Caco-2 (cell line): ENCODE results near the gene STRN. TPM values are rescaled to one million over a fixed set of nuclear protein-coding genes. Genes with fewer than 3 reads are reported as not detected.

Experiments
- BruUV-seq: library from RNA; stranded (reverse); fragments of 400-500 nt; replicated peaks from 2 replicates; lab custom pipeline; 2021; lab: Mats Ljungman, UMichigan
- CTCF ChIA-PET: fragments of 300-600 bp; sonication (Branson Sonifier 250); formaldehyde crosslinking; loops from one replicate; lab custom pipeline; 2022; ENCODE audit warnings: antibody characterized with exemption; lab: Charles Lee
- POLR2A ChIA-PET: fragments of 300-600 bp; sonication (Branson Sonifier 250); formaldehyde crosslinking; loops from one replicate; lab custom pipeline; 2022; ENCODE audit warnings: antibody characterized with exemption; lab: Charles Lee
- DNase-seq, 2 experiments: peaks; one replicate each; pipeline versions ENCODE4 v3.0.0 to v3.0.0-alpha.2; 2020 to 2022
- H3K27me3 ChIP-seq: replicated peaks from 2 replicates; pipeline ENCODE4 v1.6.0; 2011; ENCODE audit warnings: low read length; ENCODE audit not compliant: control insufficient read depth, insufficient read depth
- H3K36me3 ChIP-seq: 2 replicates; pipeline ENCODE4 v1.5.1; 2011; ENCODE audit warnings: low read length; ENCODE audit not compliant: control insufficient read depth, insufficient read depth
- H3K4me1 ChIP-seq: fragments of 250-450 bp; sonication (Bioruptor Pico); 2 replicates; pipeline ENCODE4 v1.5.1; 2020; ENCODE audit warnings: mild to moderate bottlenecking
- H3K4me3 ChIP-seq: 2 replicates; pipeline ENCODE4 v1.5.1; 2011; ENCODE audit warnings: low read depth, mild to moderate bottlenecking, control low read depth, low read length
- H3K9me3 ChIP-seq: fragments of 250-450 bp; sonication (Bioruptor Pico); 2 replicates; pipeline ENCODE4 v1.5.1; 2020; ENCODE audit warnings: mild to moderate bottlenecking, moderate library complexity
- H3K27ac Mint-ChIP-seq: one replicate; pipeline ENCODE4 v1.8.0; 2022; ENCODE audit warnings: mixed read lengths; ENCODE audit not compliant: unreplicated experiment
- H3K27me3 Mint-ChIP-seq: one replicate; pipeline ENCODE4 v1.8.0; 2022; ENCODE audit warnings: mixed read lengths; ENCODE audit not compliant: insufficient read depth, unreplicated experiment
- H3K36me3 Mint-ChIP-seq: one replicate; pipeline ENCODE4 v1.8.0; 2022; ENCODE audit warnings: mild to moderate bottlenecking, mixed read lengths; ENCODE audit not compliant: insufficient read depth, unreplicated experiment
- H3K4me1 Mint-ChIP-seq: one replicate; pipeline ENCODE4 v1.8.0; 2022; ENCODE audit warnings: low read depth, mixed read lengths; ENCODE audit not compliant: unreplicated experiment
- H3K4me3 Mint-ChIP-seq: one replicate; pipeline ENCODE4 v1.8.0; 2022; ENCODE audit warnings: mild to moderate bottlenecking, moderate library complexity, mixed read lengths; ENCODE audit not compliant: unreplicated experiment
- H3K9me3 Mint-ChIP-seq: one replicate; pipeline ENCODE4 v1.8.0; 2022; ENCODE audit warnings: mixed read lengths; ENCODE audit not compliant: unreplicated experiment
- CTCF ChIP-seq, 2 experiments: fragments of 200-600 bp in 1 of 2; IDR thresholded peaks; 1 replicate in 1 of 2; 2 replicates in 1 of 2; pipeline versions ENCODE4 v1.5.1 to v1.8.0; 2011 to 2022; ENCODE audit warnings: antibody characterized with exemption in 1 of 2, control low read depth in 1 of 2, inconsistent platforms in 1 of 2, low read depth in 1 of 2, low read length in 1 of 2, mild to moderate bottlenecking in 1 of 2, moderate library complexity in 1 of 2; ENCODE audit not compliant: insufficient read depth in 1 of 2, severe bottlenecking in 1 of 2, unreplicated experiment in 1 of 2
- intact Hi-C: fragments of 100-400 bp; cut with micrococcal nuclease; formaldehyde crosslinking; loops from one replicate; pipeline ENCODE4 v1.10.0; 2022; ENCODE audit not compliant: unreplicated experiment
- total RNA-seq: library from RNA; stranded (reverse); gene quantifications from 2 replicates; pipeline ENCODE4 v1.2.3, GENCODE V29; 2022

Gene STRN
- total RNA-seq, 1 experiment from 2014 or later = 36.8 TPM

GRCh38 chr2:36801088-36801487 is 165.2 kb downstream of the STRN start:
- CTCF ChIA-PET = no interaction called here
- intact Hi-C loops = no loop called here

GRCh38 chr2:36800381-36800780 is 166.0 kb downstream of the STRN start:
- no TSS peak for BruUV-seq
- DNase-seq = no peak
- intact Hi-C loops = no loop called here
- Histone ChIP-seq H3K27me3 (no peaks in the 10 kb centered on the region), H3K4me1 (no peaks in the 10 kb centered on the region), H3K36me3 (no peaks in the 10 kb centered on the region), H3K4me3 (no peak overlapping the region), H3K9me3 (peaks cover 9% of the 10 kb centered on the region)
- H3K27ac Mint-ChIP-seq = no peak overlapping the region
- H3K9me3 Mint-ChIP-seq = no peaks in the 10 kb centered on the region
- H3K4me1 Mint-ChIP-seq = no peaks in the 10 kb centered on the region
- peaks cover 17% of the 10 kb centered on the region for H3K27me3 Mint-ChIP-seq
- TF ChIP-seq CTCF (IDR thresholded peaks at IDR 0.05; ENCODE audit: insufficient read depth in 1 of 2, low read depth in 1 of 2, low read length in 1 of 2, severe bottlenecking in 1 of 2, unreplicated experiment in 1 of 2) = no peak
- POLR2A ChIA-PET = no interaction called here
- no peaks in the 10 kb centered on the region for H3K36me3 Mint-ChIP-seq
- CTCF ChIA-PET = no interaction called here
- H3K4me3 Mint-ChIP-seq = no peak overlapping the region

More at GRCh38 chr2:36801088-36801487, 165.2 kb downstream of the STRN start:
- Mint-ChIP-seq H3K4me3 (no peak overlapping the region), H3K4me1 (no peaks in the 10 kb centered on the region), H3K9me3 (no peaks in the 10 kb centered on the region), H3K27me3 (peaks cover 17% of the 10 kb centered on the region), H3K36me3 (no peaks in the 10 kb centered on the region), H3K27ac (no peak overlapping the region)
- POLR2A ChIA-PET = no interaction called here
- TF ChIP-seq CTCF (IDR thresholded peaks at IDR 0.05; ENCODE audit: insufficient read depth in 1 of 2, low read depth in 1 of 2, low read length in 1 of 2, severe bottlenecking in 1 of 2, unreplicated experiment in 1 of 2) = no peak
- Histone ChIP-seq H3K9me3 (peaks cover 9% of the 10 kb centered on the region), H3K4me3 (no peak overlapping the region), H3K36me3 (no peaks in the 10 kb centered on the region), H3K4me1 (no peaks in the 10 kb centered on the region), H3K27me3 (no peaks in the 10 kb centered on the region)
- DNase-seq = no peak
- no TSS peak for BruUV-seq

- Mint-ChIP-seq H3K4me1 (no peaks in the 10 kb centered on the region), H3K36me3 (no peaks in the 10 kb centered on the region), H3K27ac (no peak overlapping the region), H3K4me3 (no peak overlapping the region), H3K27me3 (peaks cover 17% of the 10 kb centered on the region), H3K9me3 (no peaks in the 10 kb centered on the region)
- TF ChIP-seq CTCF (IDR thresholded peaks at IDR 0.05; ENCODE audit: insufficient read depth in 1 of 2, low read depth in 1 of 2, low read length in 1 of 2, severe bottlenecking in 1 of 2, unreplicated experiment in 1 of 2) = no peak
- no TSS peak for BruUV-seq
- ChIA-PET POLR2A (no interaction called here), CTCF (no interaction called here)
- H3K4me3 ChIP-seq = no peak overlapping the region
- H3K9me3 ChIP-seq = peaks cover 9% of the 10 kb centered on the region
- no peaks in the 10 kb centered on the region for H3K27me3 ChIP-seq
- no peaks in the 10 kb centered on the region for H3K36me3 ChIP-seq
- no peaks in the 10 kb centered on the region for H3K4me1 ChIP-seq
- intact Hi-C loops = no loop called here
- no peak for DNase-seq
These were observed 167.6 kb downstream of the STRN start for GRCh38 chr2:36798724-36799123.
